Chondrocyte (in vitro differentiated cells): ENCODE data around the gene PARN. TPM values are rescaled to one million over a fixed set of nuclear protein-coding genes. Genes with fewer than 3 reads are reported as not detected.

Experiments
- DNase-seq: peaks from one replicate; pipeline ENCODE4 v3.0.0; 2021; ENCODE audit warnings: mixed read lengths, low spot score
- H3K27ac Mint-ChIP-seq: one replicate; pipeline ENCODE4 v1.8.0; 2021; ENCODE audit warnings: mild to moderate bottlenecking, moderate library complexity, mixed read lengths; ENCODE audit not compliant: unreplicated experiment
- H3K27me3 Mint-ChIP-seq: 2 replicates; pipeline ENCODE4 v1.8.0; 2021; ENCODE audit warnings: low read depth, mixed read lengths
- H3K36me3 Mint-ChIP-seq: 2 replicates; pipeline ENCODE4 v1.8.0; 2021; ENCODE audit warnings: low read depth, mixed read lengths
- H3K4me1 Mint-ChIP-seq: 2 replicates; pipeline ENCODE4 v1.8.0; 2021; ENCODE audit warnings: low read depth, mild to moderate bottlenecking, mixed read lengths
- H3K4me3 Mint-ChIP-seq: one replicate; pipeline ENCODE4 v1.8.0; 2021; ENCODE audit warnings: mild to moderate bottlenecking, moderate library complexity, mixed read lengths; ENCODE audit not compliant: unreplicated experiment
- H3K9me3 Mint-ChIP-seq: 2 replicates; pipeline ENCODE4 v1.8.0; 2021; ENCODE audit warnings: low read depth, mixed read lengths
- total RNA-seq: library from RNA; stranded (reverse); gene quantifications from 3 replicates; pipeline ENCODE4 v1.2.1, GENCODE V29; 2021
- TF ChIP-seq, protein P1 (sequence below): fragments of 200-600 bp; sonication (generic); IDR thresholded peaks from 2 replicates; pipeline ENCODE4 v1.5.0; 2021; ENCODE audit warnings: antibody characterized with exemption, mild to moderate bottlenecking, moderate library complexity

The PARN gene
- total RNA-seq, 1 donor from 2014 or later, result 24.1 TPM

DNA sequence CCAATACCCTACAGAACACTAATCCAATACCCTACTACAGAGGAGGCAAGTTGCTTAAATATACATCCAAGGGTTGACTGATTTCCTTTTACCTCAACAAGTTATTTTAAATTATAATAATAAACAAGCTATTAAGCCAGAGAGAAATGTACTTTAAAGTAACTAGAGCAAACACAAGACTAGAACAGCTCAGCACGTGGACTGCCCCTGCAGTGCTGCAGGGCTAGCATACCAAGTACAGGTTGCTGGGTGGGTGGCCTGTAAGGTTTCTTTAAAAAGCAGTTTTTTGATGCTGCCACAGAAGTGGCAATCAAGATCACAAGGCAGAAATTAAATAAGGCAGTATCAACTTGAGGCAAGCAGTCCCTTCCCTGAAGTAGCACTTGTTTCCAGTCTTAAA is 63.5 kb downstream of the PARN start:
- Mint-ChIP-seq H3K4me1 (peaks cover 26% of the 10 kb centered on the region), H3K36me3 (no peaks in the 10 kb centered on the region), H3K27me3 (no peaks in the 10 kb centered on the region), H3K4me3 (no peak overlapping the region), H3K9me3 (no peaks in the 10 kb centered on the region), H3K27ac (no peak overlapping the region)
- DNase-seq, result no peak
- TF ChIP-seq, protein P1, sequence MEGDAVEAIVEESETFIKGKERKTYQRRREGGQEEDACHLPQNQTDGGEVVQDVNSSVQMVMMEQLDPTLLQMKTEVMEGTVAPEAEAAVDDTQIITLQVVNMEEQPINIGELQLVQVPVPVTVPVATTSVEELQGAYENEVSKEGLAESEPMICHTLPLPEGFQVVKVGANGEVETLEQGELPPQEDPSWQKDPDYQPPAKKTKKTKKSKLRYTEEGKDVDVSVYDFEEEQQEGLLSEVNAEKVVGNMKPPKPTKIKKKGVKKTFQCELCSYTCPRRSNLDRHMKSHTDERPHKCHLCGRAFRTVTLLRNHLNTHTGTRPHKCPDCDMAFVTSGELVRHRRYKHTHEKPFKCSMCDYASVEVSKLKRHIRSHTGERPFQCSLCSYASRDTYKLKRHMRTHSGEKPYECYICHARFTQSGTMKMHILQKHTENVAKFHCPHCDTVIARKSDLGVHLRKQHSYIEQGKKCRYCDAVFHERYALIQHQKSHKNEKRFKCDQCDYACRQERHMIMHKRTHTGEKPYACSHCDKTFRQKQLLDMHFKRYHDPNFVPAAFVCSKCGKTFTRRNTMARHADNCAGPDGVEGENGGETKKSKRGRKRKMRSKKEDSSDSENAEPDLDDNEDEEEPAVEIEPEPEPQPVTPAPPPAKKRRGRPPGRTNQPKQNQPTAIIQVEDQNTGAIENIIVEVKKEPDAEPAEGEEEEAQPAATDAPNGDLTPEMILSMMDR, result no peak

DNA sequence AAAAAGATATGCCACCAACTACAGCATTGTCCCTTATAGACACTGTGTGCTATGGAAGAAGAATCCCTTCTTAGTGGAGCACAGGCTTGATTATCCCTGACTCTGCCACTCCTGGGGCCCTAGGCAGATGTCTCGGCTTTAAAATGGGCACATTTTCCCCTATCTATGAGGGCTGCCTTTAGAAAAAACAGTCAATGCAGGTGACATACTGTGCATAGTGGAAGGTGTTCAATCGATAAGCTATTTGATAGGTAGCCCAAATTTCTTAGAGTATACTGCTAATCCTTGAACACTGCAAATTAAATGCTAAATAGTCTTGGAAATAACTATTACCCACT is 64.4 kb downstream of the PARN start:
- H3K27ac Mint-ChIP-seq, result no peak overlapping the region
- no peak for DNase-seq
- H3K9me3 Mint-ChIP-seq, result no peaks in the 10 kb centered on the region
- H3K36me3 Mint-ChIP-seq, result no peaks in the 10 kb centered on the region
- H3K4me1 Mint-ChIP-seq, result peaks cover 26% of the 10 kb centered on the region
- no peaks in the 10 kb centered on the region for H3K27me3 Mint-ChIP-seq
- TF ChIP-seq, protein P1, result no peak
- no peak overlapping the region for H3K4me3 Mint-ChIP-seq

DNA sequence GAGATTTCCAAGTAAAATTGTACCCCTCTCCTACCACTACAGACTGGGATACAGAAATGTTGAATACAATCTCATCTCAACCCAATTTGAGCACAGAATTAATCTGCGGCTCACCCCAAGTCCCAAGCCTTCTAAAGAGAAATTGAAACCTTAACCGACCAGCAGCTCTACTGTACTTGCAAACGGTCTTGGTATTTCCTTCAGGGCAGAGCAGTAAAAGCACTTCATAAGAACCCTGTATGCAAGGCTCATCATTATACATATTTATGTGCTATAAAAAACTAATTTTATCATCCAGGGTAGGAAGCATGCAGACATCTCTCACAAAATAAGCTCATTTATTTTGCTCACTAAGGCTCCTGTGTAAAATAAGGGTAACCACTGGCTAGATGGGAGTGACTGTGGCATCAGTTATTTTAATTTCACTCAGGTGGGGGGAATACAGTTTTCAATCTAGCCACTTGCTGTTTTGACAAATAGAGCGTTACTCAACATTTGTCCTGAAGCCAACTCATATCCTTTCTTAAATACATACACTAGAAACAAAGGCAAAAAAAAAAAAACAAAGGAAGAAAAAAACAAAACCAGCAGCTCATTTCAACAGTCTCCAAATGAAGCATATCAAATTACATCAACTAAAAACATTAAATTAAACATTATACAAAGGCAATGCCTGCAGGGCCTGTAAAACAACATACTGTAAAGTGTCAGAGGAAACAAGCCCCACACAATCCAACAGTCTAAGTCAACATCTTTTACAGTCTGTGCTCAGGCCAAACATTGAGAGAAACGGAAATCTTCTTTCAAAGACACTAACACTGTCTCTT is 65.0 kb downstream of the PARN start:
- no peaks in the 10 kb centered on the region for H3K9me3 Mint-ChIP-seq
- H3K27me3 Mint-ChIP-seq, result no peaks in the 10 kb centered on the region
- no peak overlapping the region for H3K4me3 Mint-ChIP-seq
- peak overlapping the region; percentile 11 for H3K27ac Mint-ChIP-seq
- H3K4me1 Mint-ChIP-seq, result peaks cover 26% of the 10 kb centered on the region
- TF ChIP-seq, protein P1, result no peak
- no peak for DNase-seq
- no peaks in the 10 kb centered on the region for H3K36me3 Mint-ChIP-seq

DNA sequence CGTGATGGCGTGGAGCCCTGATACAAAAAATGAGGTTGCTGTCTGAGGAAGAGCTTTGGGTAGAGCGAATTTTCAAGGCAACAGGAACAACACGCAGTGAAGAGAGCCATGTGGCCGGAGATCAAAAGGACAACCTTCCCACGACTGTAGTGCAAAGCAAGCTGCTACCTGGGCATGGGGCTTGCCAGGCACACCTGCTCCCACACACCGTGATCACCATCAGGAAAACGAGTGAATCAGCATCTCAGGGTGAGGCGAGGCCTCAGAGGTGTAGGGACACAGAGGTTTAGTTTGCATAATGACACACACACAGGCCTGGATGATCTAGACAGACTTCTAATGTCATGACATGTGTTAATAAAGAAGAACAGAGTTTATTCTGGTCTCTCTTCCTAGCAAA is 65.7 kb downstream of the PARN start:
- Mint-ChIP-seq H3K27me3 (no peaks in the 10 kb centered on the region), H3K9me3 (no peaks in the 10 kb centered on the region), H3K4me1 (peaks cover 26% of the 10 kb centered on the region), H3K27ac (no peak overlapping the region), H3K36me3 (peaks cover 1% of the 10 kb centered on the region), H3K4me3 (no peak overlapping the region)
- no peak for DNase-seq
- TF ChIP-seq, protein P1, result no peak

DNA sequence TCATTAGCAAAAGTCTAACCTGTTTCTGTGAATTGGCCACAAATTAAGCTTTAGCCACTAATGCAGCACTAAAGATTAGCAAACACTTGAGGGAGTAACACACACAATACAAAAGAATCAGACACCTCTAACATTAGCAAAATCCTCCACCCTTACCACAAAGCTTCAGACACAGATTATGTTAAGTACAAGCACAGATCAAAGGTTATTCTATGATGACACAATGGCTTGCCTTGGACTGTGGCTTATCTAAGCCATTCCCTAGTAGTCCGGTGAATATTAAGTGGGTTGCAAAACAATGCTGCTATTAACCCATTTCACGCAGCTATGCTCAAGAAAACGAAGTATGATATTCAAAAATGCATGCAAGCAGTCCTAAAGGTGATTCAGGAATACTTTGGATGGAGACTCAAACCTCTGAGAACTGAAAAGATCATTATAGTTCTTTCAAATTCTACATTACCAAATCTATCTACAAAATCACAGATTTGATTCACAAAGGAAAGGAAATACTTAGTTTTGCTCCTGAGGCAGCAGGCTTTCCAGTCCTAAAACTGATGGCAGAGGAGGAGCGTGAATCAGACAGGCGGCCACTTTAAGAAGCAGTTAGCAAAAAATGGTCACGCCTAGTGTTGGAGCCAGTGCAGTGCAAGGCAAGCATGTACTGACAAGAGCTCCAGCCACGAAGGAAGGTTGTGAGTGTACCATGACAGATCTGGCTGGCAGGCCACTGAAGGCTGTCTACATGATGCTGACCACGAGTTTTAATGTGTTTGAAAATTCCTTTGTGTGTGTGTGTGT is 67.2 kb downstream of the PARN start:
- H3K36me3 Mint-ChIP-seq, result peaks cover 1% of the 10 kb centered on the region
- H3K27ac Mint-ChIP-seq, result no peak overlapping the region

More for the DNA sequence above, 67.2 kb downstream of the PARN start:
- peaks cover 26% of the 10 kb centered on the region for H3K4me1 Mint-ChIP-seq
- no peak overlapping the region for H3K4me3 Mint-ChIP-seq
- H3K27me3 Mint-ChIP-seq, result no peaks in the 10 kb centered on the region
- TF ChIP-seq, protein P1, result no peak
- no peaks in the 10 kb centered on the region for H3K9me3 Mint-ChIP-seq
- no peak for DNase-seq
